ENCODE measurements around the gene ZNF688. TPM values are rescaled to one million over a fixed set of nuclear protein-coding genes. Genes with fewer than 3 reads are reported as not detected.
A peak's percentile ranks its signal among the peaks of the same experiment; 100 is the strongest.

Gene ZNF688
- total and polyA plus RNA-seq, 5 donors from 2014 or later, result 12.1 to 59.1 (median 50.0) TPM

- H3K4me3 Mint-ChIP-seq, result peak overlapping the region; percentile 89 to 95 (median 91)
- H3K4me1 ChIP-seq (ENCODE audit: control insufficient read depth, insufficient read depth, low read length, poor library complexity, severe bottlenecking), result peaks cover 15% of the 10 kb centered on the region
- H3K36me3 ChIP-seq (ENCODE audit: control insufficient read depth, insufficient read depth, low read length), result peaks cover 5% of the 10 kb centered on the region
- peak overlapping the region; percentile 71 for H3K27ac ChIP-seq (ENCODE audit: insufficient read depth, low read length, poor library complexity, severe bottlenecking)
- no peaks in the 10 kb centered on the region for H3K27me3 Mint-ChIP-seq
- H3K4me1 Mint-ChIP-seq, result peaks cover 7 to 35% (median 16%) of the 10 kb centered on the region in 4 donors
- H3K4me3 ChIP-seq (ENCODE audit: low read depth, low read length), result peak overlapping the region; percentile 56
- H3K9me3 Mint-ChIP-seq, result peaks cover 0 to 2% (median 0%) of the 10 kb centered on the region in 7 donors
- no peaks in the 10 kb centered on the region for H3K9me3 ChIP-seq (ENCODE audit: control insufficient read depth in 2 of 2, low read length in 2 of 2)
- no peak for ATAC-seq (ENCODE audit: low read depth in 2 of 2)
- H3K27ac Mint-ChIP-seq, result peak overlapping the region; percentile 90 to 94 (median 92)
- DNase-seq, result peak in 1 of 3 donors; percentile 56
- H3K36me3 Mint-ChIP-seq, result peaks cover 6% of the 10 kb centered on the region
- H3K27me3 ChIP-seq (ENCODE audit: control insufficient read depth, insufficient read depth, low read length), result no peaks in the 10 kb centered on the region
These were observed 43.8 kb downstream of the ZNF688 start for GRCh38 chr16:30527635-30528178.

- ATAC-seq (ENCODE audit: low read depth in 2 of 2), result peak; percentile 78 to 80
- H3K27me3 Mint-ChIP-seq, result no peaks in the 10 kb centered on the region
- H3K4me3 ChIP-seq (ENCODE audit: low read depth, low read length), result peak overlapping the region; percentile 56
These were observed 44.5 kb downstream of the ZNF688 start for GRCh38 chr16:30526823-30527634.

GRCh38 chr16:30526137-30526822, 45.2 kb downstream of the ZNF688 start, which contains the start of gene ZNF768:
ZNF768 (minus strand) TSS chr16:30526566; CDS start chr16:30526413, 153 bp downstream.
- ATAC-seq (ENCODE audit: low read depth in 2 of 2), result peak; percentile 7 to 12
- H3K36me3 ChIP-seq (ENCODE audit: control insufficient read depth, insufficient read depth, low read length), result peaks cover 7% of the 10 kb centered on the region
- peak within 1 kb of the TSS; percentile 89 to 95 (median 91) for H3K4me3 Mint-ChIP-seq
- H3K4me1 Mint-ChIP-seq, result peaks cover 8 to 36% (median 13%) of the 10 kb centered on the region in 4 donors
- H3K27ac ChIP-seq (ENCODE audit: insufficient read depth, low read length, poor library complexity, severe bottlenecking), result peak within 1 kb of the TSS; percentile 71
- H3K9me3 Mint-ChIP-seq, result peaks cover 0 to 2% (median 0%) of the 10 kb centered on the region in 7 donors
- peaks cover 14% of the 10 kb centered on the region for H3K36me3 Mint-ChIP-seq
- H3K4me1 ChIP-seq (ENCODE audit: control insufficient read depth, insufficient read depth, low read length, poor library complexity, severe bottlenecking), result peaks cover 15% of the 10 kb centered on the region
- DNase-seq, result peak in 1 of 3 donors; percentile 36
- no peaks in the 10 kb centered on the region for H3K9me3 ChIP-seq (ENCODE audit: control insufficient read depth in 2 of 2, low read length in 2 of 2)
- no peaks in the 10 kb centered on the region for H3K27me3 ChIP-seq (ENCODE audit: control insufficient read depth, insufficient read depth, low read length)
- H3K27ac Mint-ChIP-seq, result peak within 1 kb of the TSS; percentile 90 to 94 (median 92)
- H3K27me3 Mint-ChIP-seq, result no peaks in the 10 kb centered on the region
- H3K4me3 ChIP-seq (ENCODE audit: low read depth, low read length), result peak within 1 kb of the TSS; percentile 13

More at GRCh38 chr16:30526823-30527634, 44.5 kb downstream of the ZNF688 start:
- H3K9me3 Mint-ChIP-seq, result peaks cover 0 to 2% (median 0%) of the 10 kb centered on the region in 7 donors
- H3K4me3 Mint-ChIP-seq, result peak overlapping the region; percentile 89 to 95 (median 91)
- H3K36me3 ChIP-seq (ENCODE audit: control insufficient read depth, insufficient read depth, low read length), result peaks cover 1% of the 10 kb centered on the region
- H3K36me3 Mint-ChIP-seq, result peaks cover 11% of the 10 kb centered on the region
- no peaks in the 10 kb centered on the region for H3K27me3 ChIP-seq (ENCODE audit: control insufficient read depth, insufficient read depth, low read length)
- H3K27ac ChIP-seq (ENCODE audit: insufficient read depth, low read length, poor library complexity, severe bottlenecking), result peak overlapping the region; percentile 71
- H3K4me1 ChIP-seq (ENCODE audit: control insufficient read depth, insufficient read depth, low read length, poor library complexity, severe bottlenecking), result peaks cover 15% of the 10 kb centered on the region
- peaks cover 8 to 36% (median 16%) of the 10 kb centered on the region in 4 donors for H3K4me1 Mint-ChIP-seq
- H3K27ac Mint-ChIP-seq, result peak overlapping the region; percentile 90 to 94 (median 92)
- peak; percentile 76 to 96 (median 88) for DNase-seq
- no peaks in the 10 kb centered on the region for H3K9me3 ChIP-seq (ENCODE audit: control insufficient read depth in 2 of 2, low read length in 2 of 2)

- peaks cover 15% of the 10 kb centered on the region for H3K4me1 ChIP-seq (ENCODE audit: control insufficient read depth, insufficient read depth, low read length, poor library complexity, severe bottlenecking)
- peak overlapping the region in 2 of 3 donors; percentile 50 to 88 for H3K27ac Mint-ChIP-seq
- H3K4me3 ChIP-seq (ENCODE audit: low read depth, low read length), result no peak overlapping the region
- peak overlapping the region; percentile 47 for H3K27ac ChIP-seq (ENCODE audit: insufficient read depth, low read length, poor library complexity, severe bottlenecking)
- no peaks in the 10 kb centered on the region for H3K27me3 ChIP-seq (ENCODE audit: control insufficient read depth, insufficient read depth, low read length)
- no peaks in the 10 kb centered on the region for H3K9me3 ChIP-seq (ENCODE audit: control insufficient read depth in 2 of 2, low read length in 2 of 2)
- H3K27me3 Mint-ChIP-seq, result no peaks in the 10 kb centered on the region
- DNase-seq (no peak), ATAC-seq (ENCODE audit: low read depth in 2 of 2) (no peak)
- peaks cover 10% of the 10 kb centered on the region for H3K36me3 Mint-ChIP-seq
- H3K4me1 Mint-ChIP-seq, result peaks cover 8 to 34% (median 13%) of the 10 kb centered on the region in 4 donors
- H3K9me3 Mint-ChIP-seq, result peaks cover 0 to 2% (median 0%) of the 10 kb centered on the region in 7 donors
- H3K36me3 ChIP-seq (ENCODE audit: control insufficient read depth, insufficient read depth, low read length), result peaks cover 7% of the 10 kb centered on the region
- peak overlapping the region; percentile 65 to 92 (median 89) for H3K4me3 Mint-ChIP-seq
These were observed 45.7 kb downstream of the ZNF688 start for GRCh38 chr16:30525844-30526136.

GRCh38 chr16:30524575-30525568, 46.6 kb downstream of the ZNF688 start:
- Mint-ChIP-seq H3K4me3 (peak overlapping the region; percentile 47 to 68 (median 54)), H3K36me3 (peaks cover 8% of the 10 kb centered on the region), H3K27ac (peak overlapping the region in 1 of 3 donors; percentile 32), H3K9me3 (peaks cover 0 to 2% (median 0%) of the 10 kb centered on the region in 7 donors), H3K4me1 (peaks cover 8 to 27% (median 13%) of the 10 kb centered on the region in 4 donors), H3K27me3 (no peaks in the 10 kb centered on the region)
- DNase-seq (no peak), ATAC-seq (ENCODE audit: low read depth in 2 of 2) (no peak)
- Histone ChIP-seq H3K27ac (ENCODE audit: insufficient read depth, low read length, poor library complexity, severe bottlenecking) (no peak overlapping the region), H3K4me1 (ENCODE audit: control insufficient read depth, insufficient read depth, low read length, poor library complexity, severe bottlenecking) (peaks cover 15% of the 10 kb centered on the region), H3K4me3 (ENCODE audit: low read depth, low read length) (no peak overlapping the region), H3K9me3 (ENCODE audit: control insufficient read depth in 2 of 2, low read length in 2 of 2) (no peaks in the 10 kb centered on the region), H3K27me3 (ENCODE audit: control insufficient read depth, insufficient read depth, low read length) (no peaks in the 10 kb centered on the region), H3K36me3 (ENCODE audit: control insufficient read depth, insufficient read depth, low read length) (peaks cover 14% of the 10 kb centered on the region)

GRCh38 chr16:30523768-30524574, 47.5 kb downstream of the ZNF688 start:
- H3K27me3 Mint-ChIP-seq, result no peaks in the 10 kb centered on the region
- H3K9me3 Mint-ChIP-seq, result peaks cover 0 to 2% (median 0%) of the 10 kb centered on the region in 7 donors
- no peaks in the 10 kb centered on the region for H3K9me3 ChIP-seq (ENCODE audit: control insufficient read depth in 2 of 2, low read length in 2 of 2)
- H3K36me3 Mint-ChIP-seq, result peaks cover 17% of the 10 kb centered on the region
- H3K4me1 Mint-ChIP-seq, result peaks cover 8 to 22% (median 13%) of the 10 kb centered on the region in 4 donors
- peak overlapping the region; percentile 1 for H3K27ac ChIP-seq (ENCODE audit: insufficient read depth, low read length, poor library complexity, severe bottlenecking)
- peak overlapping the region in 1 of 4 donors; percentile 47 for H3K4me3 Mint-ChIP-seq
- no peak for DNase-seq
- no peaks in the 10 kb centered on the region for H3K27me3 ChIP-seq (ENCODE audit: control insufficient read depth, insufficient read depth, low read length)
- H3K4me3 ChIP-seq (ENCODE audit: low read depth, low read length), result no peak overlapping the region
- H3K27ac Mint-ChIP-seq, result no peak overlapping the region
- H3K4me1 ChIP-seq (ENCODE audit: control insufficient read depth, insufficient read depth, low read length, poor library complexity, severe bottlenecking), result peaks cover 15% of the 10 kb centered on the region
- peaks cover 23% of the 10 kb centered on the region for H3K36me3 ChIP-seq (ENCODE audit: control insufficient read depth, insufficient read depth, low read length)
- ATAC-seq (ENCODE audit: low read depth in 2 of 2), result no peak
